ENCODE measurements around the gene CALHM6.

DNA sequence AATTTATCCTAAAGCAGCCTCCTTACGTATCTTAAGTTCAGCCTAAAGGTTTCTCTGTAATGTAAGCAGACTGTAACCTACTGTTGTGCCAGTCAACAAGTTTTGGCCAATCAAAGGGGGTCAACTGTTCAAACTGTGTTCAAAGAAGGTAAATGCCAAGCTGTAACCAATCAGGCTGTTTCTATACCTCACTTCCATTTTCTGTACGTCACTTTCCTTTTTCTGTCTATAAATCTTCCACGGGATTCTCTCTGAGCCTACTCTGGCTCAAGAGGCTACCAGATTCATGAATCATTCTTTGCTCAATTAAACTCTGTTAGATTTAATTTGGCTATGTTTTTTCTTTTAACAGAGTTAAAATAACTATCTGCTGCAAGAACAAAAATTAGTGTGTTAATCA, 5.1 kb upstream of the CALHM6 start:
- TF ChIP-seq ZNF124 (CRISPR knock-in tag; IDR thresholded peaks at IDR 0.05) = no peak
- TF ChIP-seq, protein P1, sequence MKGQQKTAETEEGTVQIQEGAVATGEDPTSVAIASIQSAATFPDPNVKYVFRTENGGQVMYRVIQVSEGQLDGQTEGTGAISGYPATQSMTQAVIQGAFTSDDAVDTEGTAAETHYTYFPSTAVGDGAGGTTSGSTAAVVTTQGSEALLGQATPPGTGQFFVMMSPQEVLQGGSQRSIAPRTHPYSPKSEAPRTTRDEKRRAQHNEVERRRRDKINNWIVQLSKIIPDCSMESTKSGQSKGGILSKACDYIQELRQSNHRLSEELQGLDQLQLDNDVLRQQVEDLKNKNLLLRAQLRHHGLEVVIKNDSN (CRISPR knock-in tag; IDR thresholded peaks at IDR 0.05) = no peak
- TF ChIP-seq NFYB (IDR thresholded peaks at IDR 0.05; ENCODE audit: extremely low read depth, insufficient read length) = no peak
- TF ChIP-seq POLR2B (IDR thresholded peaks at IDR 0.05; ENCODE audit: low read depth, partially characterized antibody) = no peak
- no peak for TF ChIP-seq EGR1 (conservative IDR thresholded peaks at IDR 0.05)
